Astrocyte (in vitro differentiated cells and primary cell): ENCODE measurements around the gene AHSA1.

Experiments used
- CTCF ChIP-seq: IDR thresholded peaks from 2 replicates; pipeline ENCODE4 v1.5.1; 2011; ENCODE audit warnings: low read depth, mild to moderate bottlenecking, inconsistent platforms, low read length, moderate library complexity; ENCODE audit not compliant: insufficient read depth
- EZH2 ChIP-seq: IDR thresholded peaks from 2 replicates; pipeline ENCODE4 v1.6.1; 2012; ENCODE audit warnings: mild to moderate bottlenecking, low read length, inconsistent platforms; ENCODE audit not compliant: insufficient read depth

DNA sequence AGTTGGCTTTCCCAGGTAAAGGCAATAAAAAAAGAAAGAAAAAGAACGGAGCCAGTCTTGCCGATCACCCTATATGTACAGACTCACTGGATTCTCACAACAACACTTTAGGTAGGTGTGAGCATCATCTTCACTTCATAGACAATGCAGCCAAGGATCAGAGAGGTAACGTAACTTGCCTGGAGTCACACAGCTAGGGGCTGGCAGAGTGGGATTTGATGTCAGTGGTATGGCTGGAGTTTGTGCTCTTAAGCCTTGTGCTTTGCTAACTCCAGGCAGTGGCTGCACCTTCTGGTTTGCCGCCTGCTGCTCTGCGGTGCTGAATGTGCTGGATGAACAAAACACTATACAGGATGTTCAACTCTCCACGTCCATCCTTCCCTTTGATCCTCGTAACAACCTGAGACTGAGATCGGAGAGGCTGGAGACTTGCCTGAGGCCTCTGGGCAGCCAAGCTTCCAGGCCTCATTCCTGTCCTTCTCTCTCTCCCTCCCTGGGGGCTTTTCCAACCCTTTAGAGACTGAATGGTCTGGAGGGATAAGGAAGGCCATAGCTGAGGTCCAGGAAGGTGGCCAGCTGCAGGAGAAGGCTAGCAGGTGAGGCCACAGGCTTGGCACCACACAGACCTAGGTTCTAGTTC, 32.6 kb downstream of the AHSA1 start:
- no peak for TF ChIP-seq CTCF
- no peak for TF ChIP-seq EZH2
